Superior temporal gyrus (tissue), 1 donor: Measurements from ENCODE around the gene HOXD8.

ENCODE experiments used
- DNase-seq: peaks from one replicate; pipeline ENCODE4 v3.0.0-alpha.2; 2016; ENCODE audit errors: extremely low spot score

Gene HOXD8

GRCh38 chr2:176102309-176102866, 27.1 kb upstream of the HOXD8 start:
- DNase-seq = no peak

GRCh38 chr2:176103194-176103593, 26.3 kb upstream of the HOXD8 start:
- DNase-seq = no peak

- no peak for DNase-seq
Measured at GRCh38 chr2:176103742-176104315, 25.7 kb upstream of the HOXD8 start.

- no peak for DNase-seq
Measured at GRCh38 chr2:176104316-176105077, 25.0 kb upstream of the HOXD8 start.

GRCh38 chr2:176105078-176105729, 24.3 kb upstream of the HOXD8 start:
- no peak for DNase-seq

GRCh38 chr2:176105730-176106580, 23.6 kb upstream of the HOXD8 start:
- no peak for DNase-seq

- no peak for DNase-seq
Measured at GRCh38 chr2:176106581-176107539, 22.6 kb upstream of the HOXD8 start, which contains the start of gene HOXD11. HOXD11 (plus strand) TSS chr2:176107280; CDS start chr2:176107356, 76 bp downstream.

GRCh38 chr2:176107731-176108181, 21.7 kb upstream of the HOXD8 start:
- no peak for DNase-seq

- DNase-seq = no peak
Measured at GRCh38 chr2:176109192-176109901, 20.2 kb upstream of the HOXD8 start.

GRCh38 chr2:176109946-176110345, 19.6 kb upstream of the HOXD8 start:
- no peak for DNase-seq

GRCh38 chr2:176110415-176111308, 18.8 kb upstream of the HOXD8 start:
- no peak for DNase-seq

- no peak for DNase-seq
Measured at GRCh38 chr2:176111309-176111663, 18.2 kb upstream of the HOXD8 start.

- DNase-seq = no peak
Measured at GRCh38 chr2:176111846-176112374, 17.6 kb upstream of the HOXD8 start.

GRCh38 chr2:176112375-176113302, 16.9 kb upstream of the HOXD8 start:
- DNase-seq = no peak

- DNase-seq = no peak
Measured at GRCh38 chr2:176114120-176114929, 15.2 kb upstream of the HOXD8 start.

GRCh38 chr2:176114930-176115625, 14.4 kb upstream of the HOXD8 start:
- DNase-seq = no peak
